ENCODE results near the gene CPPED1.

DNA sequence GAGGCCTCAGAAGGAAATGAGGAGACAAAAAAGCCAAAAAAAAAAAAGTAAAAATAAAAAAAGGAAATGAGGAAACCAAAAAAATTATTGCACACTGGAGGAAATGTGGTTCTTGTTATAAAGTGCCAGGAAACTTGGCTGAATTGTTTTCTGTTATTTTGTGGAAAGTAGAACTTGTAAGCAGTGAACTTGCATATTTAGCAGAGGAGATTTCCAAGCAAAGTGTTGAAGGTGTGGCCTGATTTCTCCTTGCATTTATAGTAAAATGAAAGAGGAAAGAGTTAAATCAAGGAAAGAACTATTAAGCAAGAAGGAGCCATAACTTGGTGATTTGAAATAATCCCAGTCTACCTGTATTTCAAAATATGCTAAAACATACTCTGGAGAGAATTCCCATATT is 34.1 kb upstream of the CPPED1 start:
- TF ChIP-seq, protein P1, sequence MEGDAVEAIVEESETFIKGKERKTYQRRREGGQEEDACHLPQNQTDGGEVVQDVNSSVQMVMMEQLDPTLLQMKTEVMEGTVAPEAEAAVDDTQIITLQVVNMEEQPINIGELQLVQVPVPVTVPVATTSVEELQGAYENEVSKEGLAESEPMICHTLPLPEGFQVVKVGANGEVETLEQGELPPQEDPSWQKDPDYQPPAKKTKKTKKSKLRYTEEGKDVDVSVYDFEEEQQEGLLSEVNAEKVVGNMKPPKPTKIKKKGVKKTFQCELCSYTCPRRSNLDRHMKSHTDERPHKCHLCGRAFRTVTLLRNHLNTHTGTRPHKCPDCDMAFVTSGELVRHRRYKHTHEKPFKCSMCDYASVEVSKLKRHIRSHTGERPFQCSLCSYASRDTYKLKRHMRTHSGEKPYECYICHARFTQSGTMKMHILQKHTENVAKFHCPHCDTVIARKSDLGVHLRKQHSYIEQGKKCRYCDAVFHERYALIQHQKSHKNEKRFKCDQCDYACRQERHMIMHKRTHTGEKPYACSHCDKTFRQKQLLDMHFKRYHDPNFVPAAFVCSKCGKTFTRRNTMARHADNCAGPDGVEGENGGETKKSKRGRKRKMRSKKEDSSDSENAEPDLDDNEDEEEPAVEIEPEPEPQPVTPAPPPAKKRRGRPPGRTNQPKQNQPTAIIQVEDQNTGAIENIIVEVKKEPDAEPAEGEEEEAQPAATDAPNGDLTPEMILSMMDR (IDR thresholded peaks at IDR 0.05), result no peak
- TF ChIP-seq ZFX (IDR thresholded peaks at IDR 0.05; ENCODE audit: borderline replicate concordance), result no peak
